HTR-8/SVneo (cell line): ENCODE measurements around the gene TMEM258.

Experiments used
- DNase-seq: peaks from one replicate; pipeline ENCODE4 v3.0.0; 2011; ENCODE audit warnings: low spot score, mixed read lengths; ENCODE audit not compliant: insufficient read length
- FAIRE-seq: peaks from 2 replicates; lab custom pipeline; 2011; peaks lifted over from hg19 to GRCh38; lab: Jason Lieb, UNC

TMEM258 gene

GRCh38 chr11:61792310-61793082 is at the start of gene TMEM258, which contains the start of gene FEN1:
Gene TMEM258 (minus strand): TSS chr11:61792599. CDS start chr11:61792558, 41 bp downstream.
Gene FEN1 (plus strand): TSS chr11:61792911. CDS start chr11:61795362, 2,451 bp downstream.
- FAIRE-seq = no peak
- DNase-seq = peak; percentile 92

- FAIRE-seq (no peak), DNase-seq (no peak)
Measured at GRCh38 chr11:61841636-61842527, 49.5 kb upstream of the TMEM258 start.

GRCh38 chr11:61840371-61840770 is 48.0 kb upstream of the TMEM258 start:
- FAIRE-seq (no peak), DNase-seq (no peak)

- FAIRE-seq (no peak), DNase-seq (no peak)
Measured at GRCh38 chr11:61839742-61840141, 47.3 kb upstream of the TMEM258 start.

GRCh38 chr11:61838921-61839320 is 46.5 kb upstream of the TMEM258 start:
- no peak for DNase-seq
- FAIRE-seq = no peak

- FAIRE-seq (no peak), DNase-seq (no peak)
Measured at GRCh38 chr11:61838501-61838900, 46.1 kb upstream of the TMEM258 start.

GRCh38 chr11:61837411-61838005 is 45.1 kb upstream of the TMEM258 start:
- no peak for DNase-seq
- FAIRE-seq = no peak

- DNase-seq (no peak), FAIRE-seq (no peak)
Measured at GRCh38 chr11:61836193-61836592, 43.8 kb upstream of the TMEM258 start.

- no peak for DNase-seq
- no peak for FAIRE-seq
Measured at GRCh38 chr11:61834278-61835048, 42.1 kb upstream of the TMEM258 start.

- DNase-seq (no peak), FAIRE-seq (no peak)
Measured at GRCh38 chr11:61833926-61834277, 41.5 kb upstream of the TMEM258 start.

- FAIRE-seq (no peak), DNase-seq (no peak)
Measured at GRCh38 chr11:61833471-61833870, 41.1 kb upstream of the TMEM258 start.

GRCh38 chr11:61832754-61833153 is 40.4 kb upstream of the TMEM258 start:
- FAIRE-seq (no peak), DNase-seq (no peak)

GRCh38 chr11:61832207-61832606 is 39.8 kb upstream of the TMEM258 start:
- no peak for FAIRE-seq
- DNase-seq = no peak

- no peak for FAIRE-seq
- DNase-seq = no peak
Measured at GRCh38 chr11:61830237-61831105, 38.1 kb upstream of the TMEM258 start.

- FAIRE-seq (no peak), DNase-seq (no peak)
Measured at GRCh38 chr11:61829806-61830205, 37.4 kb upstream of the TMEM258 start.

GRCh38 chr11:61828629-61829407 is 36.4 kb upstream of the TMEM258 start:
- DNase-seq = no peak
- no peak for FAIRE-seq

- DNase-seq = no peak
- FAIRE-seq = no peak
Measured at GRCh38 chr11:61828379-61828628, 35.9 kb upstream of the TMEM258 start.

- FAIRE-seq (no peak), DNase-seq (peak; percentile 65)
Measured at GRCh38 chr11:61827571-61828378, 35.4 kb upstream of the TMEM258 start, which contains the start of gene FADS2. Gene FADS2 (plus strand): TSS chr11:61828300. CDS start chr11:61828391, 91 bp downstream.
